Left lobe of liver (tissue), 2 donors: ENCODE results near the gene TYW1B. TPM values are rescaled to one million over a fixed set of nuclear protein-coding genes. Genes with fewer than 3 reads are reported as not detected.
"Not testable (repeated sequence)": the region's sequence is repeated elsewhere in the genome, so short reads cannot be mapped to it uniquely, and the experiment has no call there.

ENCODE experiments used
- ATAC-seq: fragments of 200-7000 bp; cut with Tn5 transposase; one replicate; pipeline ENCODE4 v1.9.1; 2020; ENCODE audit warnings: mild to moderate bottlenecking, moderate library complexity
- DNase-seq: peaks from one replicate; pipeline ENCODE4 v3.0.0-alpha.2; 2020; ENCODE audit warnings: low spot score
- total RNA-seq: library from RNA; stranded (reverse); gene quantifications from one replicate; pipeline ENCODE4 v1.2.1, GENCODE V29; 2021
- donor health status: DM: no; HTN: no; CAD: no; lungs with moderate emphysema.
- donor health status: DM: no; HTN: yes; CAD: no.

TYW1B gene
- 1.5 TPM for total RNA-seq

GRCh38 chr7:72827839-72828591, at the start of gene TYW1B:
Gene TYW1B (minus strand): TSS chr7:72828200. CDS start chr7:72828075, 125 bp downstream.
- ATAC-seq, result peak; percentile 86
- peak; percentile 99 for DNase-seq

GRCh38 chr7:72867591-72867990, 39.6 kb upstream of the TYW1B start:
- not testable (repeated sequence) for ATAC-seq, DNase-seq

- not testable (repeated sequence) for ATAC-seq, DNase-seq
These were observed 30.9 kb upstream of the TYW1B start for GRCh38 chr7:72858846-72859400.

GRCh38 chr7:72857925-72858324, 29.9 kb upstream of the TYW1B start:
- not testable (repeated sequence) for DNase-seq, ATAC-seq

- DNase-seq, ATAC-seq: not testable (repeated sequence)
These were observed 27.3 kb upstream of the TYW1B start for GRCh38 chr7:72855261-72855660.

- not testable (repeated sequence) for ATAC-seq, DNase-seq
These were observed 24.9 kb upstream of the TYW1B start for GRCh38 chr7:72852937-72853336.

DNA sequence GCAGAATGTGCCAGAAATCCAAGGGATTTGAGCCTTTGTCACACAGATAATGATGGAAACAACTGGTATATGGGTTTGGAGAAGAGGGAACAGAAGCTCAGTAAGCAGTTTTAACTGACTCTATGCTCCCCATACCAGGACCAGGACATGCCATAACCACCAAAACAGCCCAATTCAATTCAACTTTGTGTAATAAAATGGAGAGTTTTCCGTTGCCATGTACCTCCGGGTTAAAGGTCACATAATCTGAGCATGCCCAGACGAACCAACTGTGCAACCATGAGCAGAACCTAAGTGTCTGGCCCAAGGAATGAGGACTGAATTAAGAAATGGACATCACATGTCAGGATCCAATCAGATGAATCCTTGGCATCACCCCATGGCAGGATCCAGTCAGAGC, 22.7 kb upstream of the TYW1B start:
- DNase-seq, ATAC-seq: not testable (repeated sequence)

DNA sequence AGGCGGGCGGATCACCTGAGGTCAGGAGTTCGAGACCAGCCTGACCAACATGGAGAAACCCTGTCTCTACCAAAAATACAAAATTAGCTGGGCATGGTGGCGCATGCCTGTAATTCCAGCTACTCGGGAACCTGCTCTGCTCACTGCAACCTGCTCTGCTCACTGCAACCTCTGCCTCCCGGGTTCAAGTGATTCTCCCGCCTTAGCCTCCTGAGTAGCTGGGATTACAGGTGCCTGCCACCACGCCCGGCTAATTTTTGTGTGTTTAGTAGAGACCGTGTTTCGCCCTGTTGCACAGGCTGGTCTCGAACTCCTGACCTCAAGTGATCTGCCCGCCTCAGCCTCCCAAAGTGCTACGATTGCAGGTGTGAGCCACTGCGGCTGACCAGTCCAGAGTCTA, 16.1 kb upstream of the TYW1B start:
- ATAC-seq, DNase-seq: not testable (repeated sequence)

GRCh38 chr7:72843166-72843565, 15.2 kb upstream of the TYW1B start:
- ATAC-seq, result not testable (repeated sequence)

GRCh38 chr7:72840966-72841511, 13.0 kb upstream of the TYW1B start:
- not testable (repeated sequence) for DNase-seq, ATAC-seq

More at GRCh38 chr7:72843166-72843565, 15.2 kb upstream of the TYW1B start:
- not testable (repeated sequence) for DNase-seq

DNA sequence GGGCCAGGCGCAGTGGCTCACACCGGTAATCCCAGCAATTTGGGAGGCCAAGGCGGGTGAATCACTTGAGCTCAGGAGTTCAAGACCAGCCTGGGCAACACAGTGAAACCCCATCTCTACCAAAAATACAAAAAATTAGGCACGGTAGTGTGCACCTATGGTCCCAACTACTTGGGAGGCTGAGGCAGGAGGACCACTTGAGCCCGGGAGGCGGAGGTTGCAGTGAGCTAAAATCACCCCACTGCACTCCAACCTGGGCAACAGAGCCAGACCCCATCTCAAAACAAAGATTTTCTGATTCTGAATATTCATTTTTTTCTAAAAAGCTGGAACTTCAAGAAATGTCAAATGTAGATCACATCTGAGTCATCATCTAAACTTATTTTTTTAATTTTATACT, 10.3 kb upstream of the TYW1B start:
- not testable (repeated sequence) for ATAC-seq, DNase-seq

- not testable (repeated sequence) for DNase-seq, ATAC-seq
These were observed 9.3 kb upstream of the TYW1B start for GRCh38 chr7:72837291-72837690.

DNA sequence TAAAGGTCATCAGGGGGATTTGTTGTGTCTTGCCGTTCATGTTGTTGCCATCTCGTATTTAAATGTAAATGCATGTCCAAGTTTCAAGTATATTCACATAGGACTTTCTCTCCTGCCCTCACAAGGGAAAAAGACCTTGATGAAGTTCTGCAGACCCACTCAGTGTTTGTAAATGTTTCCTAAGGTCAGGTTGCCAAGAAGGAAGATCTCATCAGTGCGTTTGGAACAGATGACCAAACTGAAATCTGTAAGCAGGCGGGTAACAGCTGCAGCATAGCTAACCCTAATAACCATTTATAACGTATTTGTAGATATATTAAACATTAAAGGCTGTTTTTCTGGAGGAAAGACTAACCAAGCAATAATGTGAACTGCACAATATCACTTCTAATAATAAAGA, 2.6 kb upstream of the TYW1B start:
- ATAC-seq, DNase-seq: not testable (repeated sequence)

DNA sequence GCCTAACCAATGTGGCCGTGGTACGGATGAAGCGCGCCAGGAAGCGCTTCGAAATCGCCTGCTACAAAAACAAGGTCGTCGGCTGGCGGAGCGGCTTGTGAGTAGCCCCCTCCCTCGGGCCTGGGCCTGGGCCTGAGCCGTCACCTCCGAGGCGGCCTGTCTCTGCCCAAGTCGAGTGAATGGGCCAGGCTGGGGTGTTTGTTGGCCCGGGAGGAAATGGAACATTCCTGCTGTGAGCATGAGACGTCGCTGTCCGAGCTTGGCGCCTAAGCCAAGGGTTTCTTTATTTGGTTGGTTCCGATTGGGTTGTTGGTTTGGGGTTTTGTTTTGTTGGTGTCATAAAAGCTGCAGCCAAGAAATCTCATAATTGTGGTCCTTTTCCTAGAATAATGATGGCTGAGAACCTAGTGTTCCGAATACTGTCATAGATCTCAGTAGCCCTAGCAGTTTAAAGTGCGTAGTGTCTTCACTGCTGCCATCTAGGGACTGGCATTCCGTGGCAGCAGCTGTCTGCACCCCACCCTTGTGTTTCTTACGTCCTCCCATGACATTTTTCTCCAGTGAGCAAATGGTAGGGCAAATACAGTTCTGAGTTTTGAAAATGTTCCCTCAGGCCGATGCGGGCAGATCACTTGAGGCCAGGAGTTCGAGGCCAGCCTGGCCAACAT, 1.8 kb upstream of the TYW1B start:
- peak; percentile 48 for DNase-seq
- ATAC-seq, result peak; percentile 63

GRCh38 chr7:72829291-72829686, 1.3 kb upstream of the TYW1B start:
- ATAC-seq, result peak; percentile 77

GRCh38 chr7:72823765-72824732, 4.0 kb downstream of the TYW1B start:
- not testable (repeated sequence) for DNase-seq
- ATAC-seq, result peak; percentile 35

More at GRCh38 chr7:72829291-72829686, 1.3 kb upstream of the TYW1B start:
- DNase-seq, result peak; percentile 96

GRCh38 chr7:72822497-72822896, 5.5 kb downstream of the TYW1B start:
- ATAC-seq, result not testable (repeated sequence)

GRCh38 chr7:72818663-72819361, 9.2 kb downstream of the TYW1B start:
- ATAC-seq, DNase-seq: not testable (repeated sequence)

More at GRCh38 chr7:72822497-72822896, 5.5 kb downstream of the TYW1B start:
- DNase-seq, result not testable (repeated sequence)

GRCh38 chr7:72817661-72818060, 10.3 kb downstream of the TYW1B start:
- not testable (repeated sequence) for DNase-seq, ATAC-seq
